Measurements from ENCODE around the gene COG6. TPM values are rescaled to one million over a fixed set of nuclear protein-coding genes. Genes with fewer than 3 reads are reported as not detected.
A peak's percentile ranks its signal among the peaks of the same experiment; 100 is the strongest.

COG6 gene
- total RNA-seq, 1 donor from 2014 or later, result 36.2 TPM

GRCh38 chr13:39770221-39771090 is 115.0 kb downstream of the COG6 start:
- DNase-seq (ENCODE audit: low read depth, low spot score), result no peak
- Mint-ChIP-seq H3K27ac (ENCODE audit: unreplicated experiment) (peak overlapping the region; percentile 10), H3K4me1 (no peaks in the 10 kb centered on the region), H3K4me3 (no peak overlapping the region), H3K9me3 (no peaks in the 10 kb centered on the region), H3K27me3 (ENCODE audit: low read depth) (no peaks in the 10 kb centered on the region), H3K36me3 (ENCODE audit: low read depth) (peaks cover 3% of the 10 kb centered on the region)
- TF ChIP-seq, protein P1, sequence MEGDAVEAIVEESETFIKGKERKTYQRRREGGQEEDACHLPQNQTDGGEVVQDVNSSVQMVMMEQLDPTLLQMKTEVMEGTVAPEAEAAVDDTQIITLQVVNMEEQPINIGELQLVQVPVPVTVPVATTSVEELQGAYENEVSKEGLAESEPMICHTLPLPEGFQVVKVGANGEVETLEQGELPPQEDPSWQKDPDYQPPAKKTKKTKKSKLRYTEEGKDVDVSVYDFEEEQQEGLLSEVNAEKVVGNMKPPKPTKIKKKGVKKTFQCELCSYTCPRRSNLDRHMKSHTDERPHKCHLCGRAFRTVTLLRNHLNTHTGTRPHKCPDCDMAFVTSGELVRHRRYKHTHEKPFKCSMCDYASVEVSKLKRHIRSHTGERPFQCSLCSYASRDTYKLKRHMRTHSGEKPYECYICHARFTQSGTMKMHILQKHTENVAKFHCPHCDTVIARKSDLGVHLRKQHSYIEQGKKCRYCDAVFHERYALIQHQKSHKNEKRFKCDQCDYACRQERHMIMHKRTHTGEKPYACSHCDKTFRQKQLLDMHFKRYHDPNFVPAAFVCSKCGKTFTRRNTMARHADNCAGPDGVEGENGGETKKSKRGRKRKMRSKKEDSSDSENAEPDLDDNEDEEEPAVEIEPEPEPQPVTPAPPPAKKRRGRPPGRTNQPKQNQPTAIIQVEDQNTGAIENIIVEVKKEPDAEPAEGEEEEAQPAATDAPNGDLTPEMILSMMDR (conservative IDR thresholded peaks at IDR 0.05), result no peak

DNA sequence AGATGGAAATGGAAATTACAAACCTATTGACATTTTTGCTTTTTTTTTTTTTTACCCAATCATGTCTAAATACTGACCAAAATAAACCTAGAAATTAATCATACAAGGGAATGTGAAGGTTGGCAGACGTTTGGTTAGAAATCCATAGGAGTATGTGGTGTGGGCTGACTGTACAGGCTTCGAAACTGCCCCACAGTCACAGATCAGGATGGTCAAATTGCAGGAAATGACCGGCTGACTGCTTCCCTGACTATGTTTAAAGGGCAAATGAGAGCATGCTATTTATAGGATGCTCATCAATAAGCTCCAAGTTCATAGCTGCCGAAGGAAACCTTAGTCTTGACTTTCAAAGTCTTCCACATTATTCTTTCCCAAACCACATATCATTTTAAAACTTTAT is 118.4 kb downstream of the COG6 start:
- Mint-ChIP-seq H3K36me3 (ENCODE audit: low read depth) (peaks cover 6% of the 10 kb centered on the region), H3K27ac (ENCODE audit: unreplicated experiment) (no peak overlapping the region), H3K27me3 (ENCODE audit: low read depth) (no peaks in the 10 kb centered on the region), H3K4me1 (no peaks in the 10 kb centered on the region), H3K4me3 (no peak overlapping the region), H3K9me3 (peaks cover 3% of the 10 kb centered on the region)
- TF ChIP-seq, protein P1 (conservative IDR thresholded peaks at IDR 0.05), result no peak
- DNase-seq (ENCODE audit: low read depth, low spot score), result no peak

GRCh38 chr13:39776439-39776838 is 121.0 kb downstream of the COG6 start:
- no peak for DNase-seq (ENCODE audit: low read depth, low spot score)
- Mint-ChIP-seq H3K36me3 (ENCODE audit: low read depth) (peaks cover 6% of the 10 kb centered on the region), H3K4me3 (no peak overlapping the region), H3K9me3 (peaks cover 3% of the 10 kb centered on the region), H3K4me1 (peaks cover 11% of the 10 kb centered on the region), H3K27me3 (ENCODE audit: low read depth) (no peaks in the 10 kb centered on the region), H3K27ac (ENCODE audit: unreplicated experiment) (no peak overlapping the region)
- TF ChIP-seq, protein P1 (conservative IDR thresholded peaks at IDR 0.05), result no peak

DNA sequence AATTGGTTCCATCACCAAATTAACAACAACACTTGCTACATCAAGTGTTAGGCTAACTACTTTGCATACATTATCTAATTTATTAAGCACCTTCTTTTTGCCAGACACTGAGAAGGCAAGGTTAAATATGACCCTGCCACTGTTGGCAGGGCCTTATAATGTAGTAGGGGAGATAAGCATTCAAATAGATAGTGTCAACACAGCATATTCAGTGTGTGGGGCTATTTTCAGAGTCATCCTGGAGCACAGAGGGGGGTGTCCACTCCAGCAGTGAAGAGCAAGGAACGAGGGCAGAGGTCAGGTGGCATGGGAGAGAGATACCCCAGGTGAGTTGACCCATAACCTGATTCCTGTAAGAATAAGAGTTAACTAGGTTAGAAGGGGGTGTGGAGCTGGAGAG is 121.6 kb downstream of the COG6 start:
- Mint-ChIP-seq H3K4me1 (peaks cover 17% of the 10 kb centered on the region), H3K4me3 (no peak overlapping the region), H3K36me3 (ENCODE audit: low read depth) (peaks cover 5% of the 10 kb centered on the region), H3K27me3 (ENCODE audit: low read depth) (no peaks in the 10 kb centered on the region), H3K9me3 (peaks cover 3% of the 10 kb centered on the region), H3K27ac (ENCODE audit: unreplicated experiment) (no peak overlapping the region)
- no peak for DNase-seq (ENCODE audit: low read depth, low spot score)
- TF ChIP-seq, protein P1 (conservative IDR thresholded peaks at IDR 0.05), result no peak

DNA sequence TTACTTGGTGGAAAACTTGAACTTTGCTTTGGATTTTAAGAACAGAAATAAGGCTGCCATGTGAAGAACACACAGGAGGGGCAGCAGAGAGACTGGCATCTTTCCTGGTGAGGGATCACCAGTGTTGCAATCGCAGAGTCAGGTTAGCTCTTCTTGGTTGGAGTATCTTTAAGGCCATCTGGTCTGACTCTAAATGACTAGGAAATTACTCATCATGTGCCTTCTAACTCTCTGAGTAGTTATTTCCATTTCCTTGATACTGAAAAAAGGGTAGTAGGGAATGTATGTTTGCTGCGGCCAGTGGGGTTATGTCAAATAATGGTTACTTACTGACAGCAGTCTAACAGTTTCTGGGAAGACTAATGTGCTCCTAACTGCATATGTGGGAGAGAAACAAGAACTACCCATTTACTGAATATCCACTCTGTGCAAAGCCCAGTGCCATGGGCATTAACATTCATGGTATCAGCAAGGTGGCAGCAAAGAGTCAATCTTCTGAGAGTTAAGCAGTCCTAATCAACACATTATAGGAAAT is 122.1 kb downstream of the COG6 start:
- no peak for DNase-seq (ENCODE audit: low read depth, low spot score)
- Mint-ChIP-seq H3K27ac (ENCODE audit: unreplicated experiment) (no peak overlapping the region), H3K27me3 (ENCODE audit: low read depth) (no peaks in the 10 kb centered on the region), H3K4me1 (peaks cover 17% of the 10 kb centered on the region), H3K36me3 (ENCODE audit: low read depth) (peaks cover 3% of the 10 kb centered on the region), H3K9me3 (peaks cover 3% of the 10 kb centered on the region), H3K4me3 (no peak overlapping the region)
- TF ChIP-seq, protein P1 (conservative IDR thresholded peaks at IDR 0.05), result peak; percentile 25
